GM12878 (cell line): Measurements from ENCODE around the gene ABR. TPM values are rescaled to one million over a fixed set of nuclear protein-coding genes. Genes with fewer than 3 reads are reported as not detected.

Experiments
- FOS ChIP-seq: IDR thresholded peaks from 3 replicates; pipeline ENCODE4 v1.6.1; 2011; ENCODE audit warnings: borderline replicate concordance; ENCODE audit not compliant: insufficient read length; ENCODE audit errors: extremely low read depth
- IRF4 ChIP-seq: IDR thresholded peaks from 2 replicates; pipeline ENCODE4 v1.6.1; 2011; ENCODE audit warnings: low read depth, low read length
- JUNB ChIP-seq: IDR thresholded peaks from 2 replicates; pipeline ENCODE4 v1.6.1; 2016; ENCODE audit warnings: antibody characterized with exemption, mild to moderate bottlenecking
- JUND ChIP-seq: IDR thresholded peaks from 2 replicates; pipeline ENCODE4 v1.6.1; 2012; ENCODE audit warnings: low read depth, mild to moderate bottlenecking, low read length, improper control_type of control experiment, moderate library complexity
- NR2C1 ChIP-seq: fragments of 450-650 bp; IDR thresholded peaks from 2 replicates; pipeline ENCODE4 v1.6.1; 2017; ENCODE audit warnings: antibody characterized with exemption, mild to moderate bottlenecking, moderate library complexity
- RUNX3 ChIP-seq: IDR thresholded peaks from 2 replicates; pipeline ENCODE4 v1.6.1; 2012; ENCODE audit warnings: low read length, inconsistent platforms
- SMC3 ChIP-seq: IDR thresholded peaks from 2 replicates; pipeline ENCODE4 v1.6.1; 2011; ENCODE audit warnings: low read length, improper control_type of control experiment, borderline replicate concordance
- STAT1 ChIP-seq: fragments of 450-650 bp; conservative IDR thresholded peaks from 2 replicates; pipeline ENCODE4 v1.6.1; 2014; ENCODE audit warnings: antibody characterized with exemption, mild to moderate bottlenecking
- polyA plus RNA-seq, 11 experiments: library from polyadenylated mRNA; depleted of rRNA in 4 of 11; unstranded in 6 of 11; stranded (reverse) in 5 of 11; fragments of >200 nt; fragmentation: Nextera tagmentation in 4 of 11; fragmentation: Illumina TruSeq in 1 of 11; extraction: Ambion mirVana in 4 of 11; extraction: Trizol in 1 of 11; gene quantifications; 1 replicate in 1 of 11; 2 replicates in 10 of 11; pipeline versions ENCODE4 v1.2.1 to v1.2.3, GENCODE V29; 2011 to 2016; ENCODE audit warnings: inconsistent platforms in 2 of 11, missing spikeins in 2 of 11, low read depth in 1 of 11
- total RNA-seq, 4 experiments: library from RNA; depleted of rRNA in 3 of 4; stranded (reverse); fragments of >200 nt in 3 of 4; fragmentation: Illumina TruSeq in 1 of 4; extraction: Trizol in 1 of 4; gene quantifications; 2 replicates each; pipeline versions ENCODE4 v1.2.1 to v1.2.3, GENCODE V29; 2013 to 2021
- TF ChIP-seq, protein P1 (sequence below): fragments of 450-650 bp; IDR thresholded peaks from 2 replicates; pipeline ENCODE4 v1.6.1; 2017; ENCODE audit warnings: mild to moderate bottlenecking, moderate library complexity
- TF ChIP-seq, protein P2 (sequence below): IDR thresholded peaks from 2 replicates; pipeline ENCODE4 v1.6.1; 2011; ENCODE audit warnings: borderline replicate concordance, low read depth, mild to moderate bottlenecking, moderate library complexity, mixed read lengths, low read length; ENCODE audit not compliant: insufficient read depth; ENCODE audit errors: extremely low read length
- TF ChIP-seq, protein P3 (sequence below): fragments of 150-350 bp; IDR thresholded peaks from 2 replicates; pipeline ENCODE4 v1.6.1; 2016; ENCODE audit warnings: low read depth, low read length
- TF ChIP-seq, protein P4 (sequence below), 3 experiments: IDR thresholded peaks in 2 of 3; conservative IDR thresholded peaks in 1 of 3; 2 replicates each; pipeline ENCODE4 v1.5.1; 2011; ENCODE audit warnings: low read depth in 3 of 3, low read length in 3 of 3, mild to moderate bottlenecking in 3 of 3, control low read depth in 2 of 3, moderate library complexity in 2 of 3, inconsistent platforms in 1 of 3, mixed read lengths in 1 of 3; ENCODE audit not compliant: control insufficient read depth in 2 of 3, insufficient read depth in 1 of 3; ENCODE audit errors: extremely low read depth in 1 of 3

The ABR gene
- total and polyA plus RNA-seq, 10 of the 15 experiments (the other 5 are each of a cell fraction or from before 2014, with no cell fraction given): 1.4 to 112 (median 30.0) TPM

DNA sequence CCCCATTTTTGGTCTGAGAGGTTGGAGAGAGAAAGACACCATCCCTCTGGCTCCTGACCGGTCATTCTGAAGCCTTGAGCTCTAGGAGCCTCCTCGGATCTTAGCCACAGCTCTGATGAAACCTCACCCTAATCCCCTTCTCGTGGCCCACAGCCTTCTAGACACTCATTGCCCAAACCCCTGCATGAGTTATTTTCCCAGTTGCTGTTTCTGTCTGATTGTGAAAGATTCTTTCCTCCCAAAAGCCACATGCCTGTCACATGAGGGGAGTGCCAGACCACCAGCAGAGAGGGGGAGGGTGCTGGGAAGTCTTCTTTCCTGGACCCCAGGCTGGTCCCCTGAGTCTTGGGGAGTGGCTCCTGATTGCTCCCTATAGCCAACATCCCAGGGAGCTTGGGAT is 17.6 kb upstream of the ABR start (continued):
- TF ChIP-seq FOS: no peak
- no peak for TF ChIP-seq IRF4
- TF ChIP-seq STAT1: no peak
- TF ChIP-seq, protein P1, sequence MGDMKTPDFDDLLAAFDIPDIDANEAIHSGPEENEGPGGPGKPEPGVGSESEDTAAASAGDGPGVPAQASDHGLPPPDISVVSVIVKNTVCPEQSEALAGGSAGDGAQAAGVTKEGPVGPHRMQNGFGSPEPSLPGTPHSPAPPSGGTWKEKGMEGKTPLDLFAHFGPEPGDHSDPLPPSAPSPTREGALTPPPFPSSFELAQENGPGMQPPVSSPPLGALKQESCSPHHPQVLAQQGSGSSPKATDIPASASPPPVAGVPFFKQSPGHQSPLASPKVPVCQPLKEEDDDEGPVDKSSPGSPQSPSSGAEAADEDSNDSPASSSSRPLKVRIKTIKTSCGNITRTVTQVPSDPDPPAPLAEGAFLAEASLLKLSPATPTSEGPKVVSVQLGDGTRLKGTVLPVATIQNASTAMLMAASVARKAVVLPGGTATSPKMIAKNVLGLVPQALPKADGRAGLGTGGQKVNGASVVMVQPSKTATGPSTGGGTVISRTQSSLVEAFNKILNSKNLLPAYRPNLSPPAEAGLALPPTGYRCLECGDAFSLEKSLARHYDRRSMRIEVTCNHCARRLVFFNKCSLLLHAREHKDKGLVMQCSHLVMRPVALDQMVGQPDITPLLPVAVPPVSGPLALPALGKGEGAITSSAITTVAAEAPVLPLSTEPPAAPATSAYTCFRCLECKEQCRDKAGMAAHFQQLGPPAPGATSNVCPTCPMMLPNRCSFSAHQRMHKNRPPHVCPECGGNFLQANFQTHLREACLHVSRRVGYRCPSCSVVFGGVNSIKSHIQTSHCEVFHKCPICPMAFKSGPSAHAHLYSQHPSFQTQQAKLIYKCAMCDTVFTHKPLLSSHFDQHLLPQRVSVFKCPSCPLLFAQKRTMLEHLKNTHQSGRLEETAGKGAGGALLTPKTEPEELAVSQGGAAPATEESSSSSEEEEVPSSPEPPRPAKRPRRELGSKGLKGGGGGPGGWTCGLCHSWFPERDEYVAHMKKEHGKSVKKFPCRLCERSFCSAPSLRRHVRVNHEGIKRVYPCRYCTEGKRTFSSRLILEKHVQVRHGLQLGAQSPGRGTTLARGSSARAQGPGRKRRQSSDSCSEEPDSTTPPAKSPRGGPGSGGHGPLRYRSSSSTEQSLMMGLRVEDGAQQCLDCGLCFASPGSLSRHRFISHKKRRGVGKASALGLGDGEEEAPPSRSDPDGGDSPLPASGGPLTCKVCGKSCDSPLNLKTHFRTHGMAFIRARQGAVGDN: 0 out of 2 replicates have a peak, but pooled peaks have one; percentile 23
- no peak for TF ChIP-seq JUNB
- no peak for TF ChIP-seq JUND
- TF ChIP-seq, protein P2, sequence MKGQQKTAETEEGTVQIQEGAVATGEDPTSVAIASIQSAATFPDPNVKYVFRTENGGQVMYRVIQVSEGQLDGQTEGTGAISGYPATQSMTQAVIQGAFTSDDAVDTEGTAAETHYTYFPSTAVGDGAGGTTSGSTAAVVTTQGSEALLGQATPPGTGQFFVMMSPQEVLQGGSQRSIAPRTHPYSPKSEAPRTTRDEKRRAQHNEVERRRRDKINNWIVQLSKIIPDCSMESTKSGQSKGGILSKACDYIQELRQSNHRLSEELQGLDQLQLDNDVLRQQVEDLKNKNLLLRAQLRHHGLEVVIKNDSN: peak; percentile 32
- peak; percentile 45 for TF ChIP-seq RUNX3
- TF ChIP-seq, protein P3, sequence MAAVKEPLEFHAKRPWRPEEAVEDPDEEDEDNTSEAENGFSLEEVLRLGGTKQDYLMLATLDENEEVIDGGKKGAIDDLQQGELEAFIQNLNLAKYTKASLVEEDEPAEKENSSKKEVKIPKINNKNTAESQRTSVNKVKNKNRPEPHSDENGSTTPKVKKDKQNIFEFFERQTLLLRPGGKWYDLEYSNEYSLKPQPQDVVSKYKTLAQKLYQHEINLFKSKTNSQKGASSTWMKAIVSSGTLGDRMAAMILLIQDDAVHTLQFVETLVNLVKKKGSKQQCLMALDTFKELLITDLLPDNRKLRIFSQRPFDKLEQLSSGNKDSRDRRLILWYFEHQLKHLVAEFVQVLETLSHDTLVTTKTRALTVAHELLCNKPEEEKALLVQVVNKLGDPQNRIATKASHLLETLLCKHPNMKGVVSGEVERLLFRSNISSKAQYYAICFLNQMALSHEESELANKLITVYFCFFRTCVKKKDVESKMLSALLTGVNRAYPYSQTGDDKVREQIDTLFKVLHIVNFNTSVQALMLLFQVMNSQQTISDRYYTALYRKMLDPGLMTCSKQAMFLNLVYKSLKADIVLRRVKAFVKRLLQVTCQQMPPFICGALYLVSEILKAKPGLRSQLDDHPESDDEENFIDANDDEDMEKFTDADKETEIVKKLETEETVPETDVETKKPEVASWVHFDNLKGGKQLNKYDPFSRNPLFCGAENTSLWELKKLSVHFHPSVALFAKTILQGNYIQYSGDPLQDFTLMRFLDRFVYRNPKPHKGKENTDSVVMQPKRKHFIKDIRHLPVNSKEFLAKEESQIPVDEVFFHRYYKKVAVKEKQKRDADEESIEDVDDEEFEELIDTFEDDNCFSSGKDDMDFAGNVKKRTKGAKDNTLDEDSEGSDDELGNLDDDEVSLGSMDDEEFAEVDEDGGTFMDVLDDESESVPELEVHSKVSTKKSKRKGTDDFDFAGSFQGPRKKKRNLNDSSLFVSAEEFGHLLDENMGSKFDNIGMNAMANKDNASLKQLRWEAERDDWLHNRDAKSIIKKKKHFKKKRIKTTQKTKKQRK: no peak
- no peak for TF ChIP-seq NR2C1
- TF ChIP-seq, protein P4, sequence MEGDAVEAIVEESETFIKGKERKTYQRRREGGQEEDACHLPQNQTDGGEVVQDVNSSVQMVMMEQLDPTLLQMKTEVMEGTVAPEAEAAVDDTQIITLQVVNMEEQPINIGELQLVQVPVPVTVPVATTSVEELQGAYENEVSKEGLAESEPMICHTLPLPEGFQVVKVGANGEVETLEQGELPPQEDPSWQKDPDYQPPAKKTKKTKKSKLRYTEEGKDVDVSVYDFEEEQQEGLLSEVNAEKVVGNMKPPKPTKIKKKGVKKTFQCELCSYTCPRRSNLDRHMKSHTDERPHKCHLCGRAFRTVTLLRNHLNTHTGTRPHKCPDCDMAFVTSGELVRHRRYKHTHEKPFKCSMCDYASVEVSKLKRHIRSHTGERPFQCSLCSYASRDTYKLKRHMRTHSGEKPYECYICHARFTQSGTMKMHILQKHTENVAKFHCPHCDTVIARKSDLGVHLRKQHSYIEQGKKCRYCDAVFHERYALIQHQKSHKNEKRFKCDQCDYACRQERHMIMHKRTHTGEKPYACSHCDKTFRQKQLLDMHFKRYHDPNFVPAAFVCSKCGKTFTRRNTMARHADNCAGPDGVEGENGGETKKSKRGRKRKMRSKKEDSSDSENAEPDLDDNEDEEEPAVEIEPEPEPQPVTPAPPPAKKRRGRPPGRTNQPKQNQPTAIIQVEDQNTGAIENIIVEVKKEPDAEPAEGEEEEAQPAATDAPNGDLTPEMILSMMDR (IDR thresholded peaks at IDR 0.05 in 2 of 3, conservative IDR thresholded peaks at IDR 0.05 in 1 of 3; ENCODE audit: control insufficient read depth in 2 of 3, extremely low read depth in 1 of 3, insufficient read depth in 1 of 3, low read depth in 3 of 3, low read length in 3 of 3): no peak
- TF ChIP-seq SMC3: no peak
